Smooth muscle cell (in vitro differentiated cells): Measurements from ENCODE around the gene RASGRP3. TPM values are rescaled to one million over a fixed set of nuclear protein-coding genes. Genes with fewer than 3 reads are reported as not detected.

Source experiments
- DNase-seq: peaks from one replicate; lab custom pipeline; 2025; ENCODE audit not compliant: unreplicated experiment; lab: John Stamatoyannopoulos, UW
- H2AFZ ChIP-seq: fragments of 200-600 bp; sonication (generic); 2 replicates; pipeline ENCODE4 v1.6.0; 2016; ENCODE audit warnings: antibody characterized with exemption, low read depth, mild to moderate bottlenecking
- H3F3A ChIP-seq: fragments of 200-600 bp; sonication (generic); 2 replicates; pipeline ENCODE4 v1.6.0; 2017; ENCODE audit warnings: antibody characterized with exemption, low read depth
- H3K27ac ChIP-seq: fragments of 200-600 bp; sonication (generic); 2 replicates; pipeline ENCODE4 v1.5.1; 2016; ENCODE audit warnings: low read depth, mild to moderate bottlenecking
- H3K27me3 ChIP-seq: fragments of 200-600 bp; sonication (generic); 2 replicates; pipeline ENCODE4 v1.6.1; 2016; ENCODE audit warnings: low read depth, mild to moderate bottlenecking
- H3K36me3 ChIP-seq: fragments of 200-600 bp; sonication (generic); 2 replicates; pipeline ENCODE4 v1.5.1; 2016; ENCODE audit warnings: low read depth
- H3K4me1 ChIP-seq: fragments of 200-600 bp; sonication (generic); 2 replicates; pipeline ENCODE4 v1.5.1; 2016; ENCODE audit warnings: low read depth
- H3K4me2 ChIP-seq: fragments of 200-600 bp; sonication (generic); 2 replicates; pipeline ENCODE4 v1.6.0; 2016; ENCODE audit warnings: mild to moderate bottlenecking
- H3K4me3 ChIP-seq: fragments of 200-600 bp; sonication (generic); 2 replicates; pipeline ENCODE4 v1.5.1; 2016; ENCODE audit warnings: mild to moderate bottlenecking
- H3K79me2 ChIP-seq: fragments of 200-600 bp; sonication (generic); 2 replicates; pipeline ENCODE4 v1.6.0; 2016; ENCODE audit warnings: low read depth, mild to moderate bottlenecking
- H3K9ac ChIP-seq: fragments of 200-600 bp; sonication (generic); 2 replicates; pipeline ENCODE4 v1.6.0; 2016; ENCODE audit warnings: low read depth
- H3K9me3 ChIP-seq: fragments of 200-600 bp; sonication (generic); replicated peaks from 2 replicates; pipeline ENCODE4 v1.5.1; 2016; ENCODE audit warnings: low read depth
- H4K20me1 ChIP-seq: fragments of 200-600 bp; sonication (generic); 2 replicates; pipeline ENCODE4 v1.6.0; 2016; ENCODE audit warnings: low read depth
- WGBS: methylation state at CpG from one replicate; pipeline ENCODE4 v1.1.7; 2016; ENCODE audit warnings: low lambda C conversion rate; 5-methylcytosine and 5-hydroxymethylcytosine counted together
- polyA plus RNA-seq: library from polyadenylated mRNA; unstranded; fragments of >200 nt; fragmentation: Nextera tagmentation; extraction: Ambion mirVana; gene quantifications from 2 replicates; pipeline ENCODE4 v1.2.1, GENCODE V29; 2016
- total RNA-seq: library from RNA; depleted of rRNA; stranded (reverse); fragments of >200 nt; gene quantifications from 2 replicates; pipeline ENCODE4 v1.2.3, GENCODE V29; 2014
- TF ChIP-seq, protein P1 (sequence below): fragments of 200-600 bp; sonication (generic); IDR thresholded peaks from 2 replicates; pipeline ENCODE4 v1.5.1; 2017; ENCODE audit warnings: borderline replicate concordance, mild to moderate bottlenecking, antibody characterized with exemption; ENCODE audit not compliant: insufficient read depth, poor library complexity, severe bottlenecking

RASGRP3 gene
- total and polyA plus RNA-seq, 2 experiments from 2014 or later, result 0.10 to 0.31 TPM

DNA sequence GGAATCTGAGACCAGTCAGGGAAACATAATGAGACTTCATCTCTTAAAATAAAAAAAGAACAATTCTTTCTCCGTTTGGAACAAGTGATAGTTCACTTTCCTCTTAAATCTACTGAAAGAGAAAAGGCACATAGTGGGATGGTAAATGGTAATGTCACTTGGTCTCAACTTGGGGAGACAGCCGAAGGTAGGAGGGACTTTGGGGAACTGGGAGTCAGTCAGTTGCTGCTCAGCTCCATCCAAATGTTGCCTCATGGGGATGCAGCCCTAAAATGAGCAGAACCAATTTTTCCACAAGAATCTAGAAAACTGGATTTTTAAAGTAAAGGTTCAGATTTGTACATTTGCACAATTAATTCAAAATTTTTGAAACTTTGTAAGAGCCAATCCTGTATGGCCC lies 19.2 kb downstream of the RASGRP3 start:
- Histone ChIP-seq H3K4me1 (no peaks in the 10 kb centered on the region), H3F3A (no peaks in the 10 kb centered on the region), H3K4me2 (no peak overlapping the region), H3K4me3 (no peak overlapping the region), H3K9me3 (no peaks in the 10 kb centered on the region), H3K27ac (no peak overlapping the region), H2AFZ (no peak overlapping the region), H3K79me2 (no peaks in the 10 kb centered on the region), H3K36me3 (no peaks in the 10 kb centered on the region), H3K9ac (no peak overlapping the region), H4K20me1 (no peaks in the 10 kb centered on the region), H3K27me3 (no peaks in the 10 kb centered on the region)
- DNase-seq, result no peak
- TF ChIP-seq, protein P1, sequence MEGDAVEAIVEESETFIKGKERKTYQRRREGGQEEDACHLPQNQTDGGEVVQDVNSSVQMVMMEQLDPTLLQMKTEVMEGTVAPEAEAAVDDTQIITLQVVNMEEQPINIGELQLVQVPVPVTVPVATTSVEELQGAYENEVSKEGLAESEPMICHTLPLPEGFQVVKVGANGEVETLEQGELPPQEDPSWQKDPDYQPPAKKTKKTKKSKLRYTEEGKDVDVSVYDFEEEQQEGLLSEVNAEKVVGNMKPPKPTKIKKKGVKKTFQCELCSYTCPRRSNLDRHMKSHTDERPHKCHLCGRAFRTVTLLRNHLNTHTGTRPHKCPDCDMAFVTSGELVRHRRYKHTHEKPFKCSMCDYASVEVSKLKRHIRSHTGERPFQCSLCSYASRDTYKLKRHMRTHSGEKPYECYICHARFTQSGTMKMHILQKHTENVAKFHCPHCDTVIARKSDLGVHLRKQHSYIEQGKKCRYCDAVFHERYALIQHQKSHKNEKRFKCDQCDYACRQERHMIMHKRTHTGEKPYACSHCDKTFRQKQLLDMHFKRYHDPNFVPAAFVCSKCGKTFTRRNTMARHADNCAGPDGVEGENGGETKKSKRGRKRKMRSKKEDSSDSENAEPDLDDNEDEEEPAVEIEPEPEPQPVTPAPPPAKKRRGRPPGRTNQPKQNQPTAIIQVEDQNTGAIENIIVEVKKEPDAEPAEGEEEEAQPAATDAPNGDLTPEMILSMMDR, result no peak
- WGBS, result 89% methylated on average over 2 of the region's 2 CpGs

DNA sequence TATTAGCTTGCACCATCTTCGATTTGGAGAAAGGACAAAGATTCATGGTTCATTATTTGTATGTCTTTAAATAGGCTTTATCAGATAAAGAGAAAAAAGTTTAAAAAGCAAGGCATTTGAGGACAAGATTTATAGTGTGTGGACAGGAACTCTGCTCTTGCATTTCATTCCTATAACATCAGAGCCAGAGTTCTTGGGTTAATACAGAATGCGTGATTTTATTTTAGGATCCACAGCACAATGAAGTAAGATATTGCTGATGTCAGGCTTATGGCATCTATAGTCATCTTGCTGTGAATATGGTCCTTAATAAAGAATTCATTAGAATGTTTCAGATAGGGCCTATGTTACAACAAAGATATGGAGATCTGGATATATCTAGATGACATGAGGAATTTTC lies 19.7 kb downstream of the RASGRP3 start:
- Histone ChIP-seq H3K27me3 (no peaks in the 10 kb centered on the region), H3K4me2 (no peak overlapping the region), H3K4me1 (no peaks in the 10 kb centered on the region), H3K27ac (no peak overlapping the region), H2AFZ (no peak overlapping the region), H3K79me2 (no peaks in the 10 kb centered on the region), H3K4me3 (no peak overlapping the region), H3F3A (no peaks in the 10 kb centered on the region), H3K9me3 (no peaks in the 10 kb centered on the region), H3K9ac (no peak overlapping the region), H4K20me1 (no peaks in the 10 kb centered on the region), H3K36me3 (no peaks in the 10 kb centered on the region)
- DNase-seq, result no peak
- WGBS, result 61% methylated on average over 2 of the region's 2 CpGs
- TF ChIP-seq, protein P1, result no peak

DNA sequence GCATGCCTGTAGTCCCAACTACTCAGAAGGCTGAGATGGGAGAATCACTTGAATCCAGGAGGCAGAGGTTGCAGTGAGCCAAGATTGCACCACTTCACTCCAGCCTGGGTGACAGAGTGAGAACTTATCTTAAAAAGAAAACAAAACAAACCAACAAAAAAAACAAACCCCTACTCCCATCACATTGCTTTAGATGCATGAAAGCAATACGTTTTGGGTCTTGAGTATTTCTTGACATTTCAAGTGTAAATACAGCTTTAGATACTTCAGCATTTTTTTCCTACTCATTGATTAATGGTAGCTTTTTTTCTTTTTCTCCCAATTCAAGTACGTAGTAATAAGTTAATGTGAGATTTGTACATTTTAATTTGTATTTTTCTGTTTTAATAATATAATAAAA lies 20.3 kb downstream of the RASGRP3 start:
- Histone ChIP-seq H3K79me2 (no peaks in the 10 kb centered on the region), H2AFZ (no peak overlapping the region), H3K4me1 (no peaks in the 10 kb centered on the region), H3K4me3 (no peak overlapping the region), H3K9ac (no peak overlapping the region), H3K4me2 (no peak overlapping the region), H3K27ac (no peak overlapping the region), H3F3A (no peaks in the 10 kb centered on the region), H3K9me3 (no peaks in the 10 kb centered on the region), H4K20me1 (no peaks in the 10 kb centered on the region), H3K36me3 (no peaks in the 10 kb centered on the region), H3K27me3 (no peaks in the 10 kb centered on the region)
- WGBS, result 77% methylated on average over 2 of the region's 2 CpGs
- no peak for DNase-seq
- TF ChIP-seq, protein P1, result no peak

DNA sequence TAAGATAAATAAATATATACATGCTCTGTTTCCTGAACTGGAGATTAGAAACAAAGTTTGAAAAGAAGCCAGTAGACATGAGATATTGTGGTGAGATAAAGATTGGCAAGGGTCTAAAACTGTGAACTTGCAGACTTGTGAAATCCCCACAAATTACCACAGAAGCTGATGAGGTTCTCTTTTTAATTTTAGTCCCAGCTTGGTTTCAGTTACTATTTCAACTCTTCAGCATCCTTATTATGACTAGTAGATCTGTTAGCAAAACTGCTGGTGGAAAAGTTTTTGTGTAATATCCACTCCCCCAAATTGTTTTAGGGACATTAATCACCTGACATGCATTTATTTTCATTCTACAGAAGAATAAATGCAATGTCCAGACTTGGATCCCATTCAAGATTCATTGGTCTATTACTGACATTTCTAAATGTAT lies 20.8 kb downstream of the RASGRP3 start:
- Histone ChIP-seq H3K4me2 (no peak overlapping the region), H3K9ac (no peak overlapping the region), H2AFZ (no peak overlapping the region), H3K9me3 (no peaks in the 10 kb centered on the region), H3F3A (no peaks in the 10 kb centered on the region), H3K4me3 (no peak overlapping the region), H3K79me2 (no peaks in the 10 kb centered on the region), H4K20me1 (no peaks in the 10 kb centered on the region), H3K27ac (no peak overlapping the region), H3K36me3 (no peaks in the 10 kb centered on the region), H3K27me3 (no peaks in the 10 kb centered on the region), H3K4me1 (no peaks in the 10 kb centered on the region)
- DNase-seq, result no peak
- TF ChIP-seq, protein P1, result no peak
